GM20000 (cell line): ENCODE data around the gene FGF12.

ENCODE experiments used
- DNase-seq: peaks from one replicate; pipeline ENCODE4 v3.0.0; 2012; ENCODE audit warnings: low spot score
- TF ChIP-seq, protein P1 (sequence below): IDR thresholded peaks from 2 replicates; pipeline ENCODE4 v1.5.1; 2012; ENCODE audit warnings: mild to moderate bottlenecking, control low read depth; ENCODE audit errors: extremely low read depth, missing control alignments

FGF12 gene

GRCh38 chr3:192133271-192133670, 594.1 kb downstream of the FGF12 start:
- TF ChIP-seq, protein P1, sequence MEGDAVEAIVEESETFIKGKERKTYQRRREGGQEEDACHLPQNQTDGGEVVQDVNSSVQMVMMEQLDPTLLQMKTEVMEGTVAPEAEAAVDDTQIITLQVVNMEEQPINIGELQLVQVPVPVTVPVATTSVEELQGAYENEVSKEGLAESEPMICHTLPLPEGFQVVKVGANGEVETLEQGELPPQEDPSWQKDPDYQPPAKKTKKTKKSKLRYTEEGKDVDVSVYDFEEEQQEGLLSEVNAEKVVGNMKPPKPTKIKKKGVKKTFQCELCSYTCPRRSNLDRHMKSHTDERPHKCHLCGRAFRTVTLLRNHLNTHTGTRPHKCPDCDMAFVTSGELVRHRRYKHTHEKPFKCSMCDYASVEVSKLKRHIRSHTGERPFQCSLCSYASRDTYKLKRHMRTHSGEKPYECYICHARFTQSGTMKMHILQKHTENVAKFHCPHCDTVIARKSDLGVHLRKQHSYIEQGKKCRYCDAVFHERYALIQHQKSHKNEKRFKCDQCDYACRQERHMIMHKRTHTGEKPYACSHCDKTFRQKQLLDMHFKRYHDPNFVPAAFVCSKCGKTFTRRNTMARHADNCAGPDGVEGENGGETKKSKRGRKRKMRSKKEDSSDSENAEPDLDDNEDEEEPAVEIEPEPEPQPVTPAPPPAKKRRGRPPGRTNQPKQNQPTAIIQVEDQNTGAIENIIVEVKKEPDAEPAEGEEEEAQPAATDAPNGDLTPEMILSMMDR: no peak
- DNase-seq: no peak

GRCh38 chr3:192130534-192131132, 596.7 kb downstream of the FGF12 start:
- DNase-seq: peak; percentile 26
- TF ChIP-seq, protein P1: peak; percentile 38

DNA sequence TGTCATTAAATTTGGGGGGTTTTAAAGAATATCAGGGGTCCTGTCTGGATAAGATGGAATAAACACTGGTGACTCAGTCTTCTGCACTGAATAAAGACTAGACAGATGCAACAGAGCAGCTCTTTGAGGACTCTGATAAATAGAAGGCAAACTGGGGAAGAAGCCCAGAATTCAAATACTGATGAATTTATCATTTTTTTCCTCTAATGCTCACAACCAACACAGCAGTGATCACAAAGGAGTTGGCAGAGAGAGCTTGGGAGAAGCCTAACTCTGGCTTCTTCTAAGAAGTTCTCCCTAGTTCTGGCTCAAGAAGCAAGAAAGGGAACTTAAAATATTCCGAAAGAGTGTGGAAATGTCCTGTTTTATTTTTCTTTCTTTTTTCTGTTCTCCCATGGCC, 597.8 kb downstream of the FGF12 start:
- no peak for DNase-seq
- TF ChIP-seq, protein P1: no peak

GRCh38 chr3:192128922-192129321, 598.4 kb downstream of the FGF12 start:
- peak; percentile 18 for DNase-seq
- TF ChIP-seq, protein P1: no peak

DNA sequence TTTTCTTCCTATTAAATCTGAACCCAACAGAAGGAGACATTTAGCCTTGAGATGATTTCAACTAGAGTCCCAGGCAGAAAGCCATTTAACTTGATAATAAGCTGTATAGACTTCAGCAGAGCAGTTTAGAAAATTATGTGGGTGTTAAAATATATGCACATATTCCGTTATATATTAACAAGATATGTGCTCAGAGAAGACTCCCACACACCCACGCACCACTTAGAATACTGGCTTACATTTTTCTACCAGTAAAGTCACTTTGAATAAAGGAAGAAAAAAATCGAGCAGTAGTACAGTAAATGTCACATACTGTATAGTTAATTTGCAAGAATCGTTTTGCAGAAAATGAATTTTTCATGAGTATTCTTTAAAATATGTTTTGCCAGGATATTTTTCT, 599.3 kb downstream of the FGF12 start:
- DNase-seq: no peak
- TF ChIP-seq, protein P1: no peak

GRCh38 chr3:192122832-192123594, 604.3 kb downstream of the FGF12 start:
- TF ChIP-seq, protein P1: no peak
- DNase-seq: peak; percentile 32

- DNase-seq: no peak
Observed at GRCh38 chr3:192121923-192122322, 605.4 kb downstream of the FGF12 start.

More at GRCh38 chr3:192121923-192122322, 605.4 kb downstream of the FGF12 start:
- TF ChIP-seq, protein P1: no peak
